Lower leg skin (tissue), 3 donors: ENCODE results near the gene OAS1.

Experiments used
- POLR2A ChIP-seq, 2 donors: fragments of 450-650 bp; IDR thresholded peaks; one replicate each; pipeline ENCODE4 v1.6.1; 2016 to 2017; ENCODE audit warnings: antibody characterized with exemption in 2 of 2, mild to moderate bottlenecking in 1 of 2, moderate library complexity in 1 of 2
- TF ChIP-seq, protein P1 (sequence below), 3 donors: fragments of 450-650 bp; IDR thresholded peaks; one replicate each; pipeline ENCODE4 v1.5.1; 2016; ENCODE audit warnings: antibody characterized with exemption in 3 of 3, mild to moderate bottlenecking in 3 of 3, moderate library complexity in 2 of 3

DNA sequence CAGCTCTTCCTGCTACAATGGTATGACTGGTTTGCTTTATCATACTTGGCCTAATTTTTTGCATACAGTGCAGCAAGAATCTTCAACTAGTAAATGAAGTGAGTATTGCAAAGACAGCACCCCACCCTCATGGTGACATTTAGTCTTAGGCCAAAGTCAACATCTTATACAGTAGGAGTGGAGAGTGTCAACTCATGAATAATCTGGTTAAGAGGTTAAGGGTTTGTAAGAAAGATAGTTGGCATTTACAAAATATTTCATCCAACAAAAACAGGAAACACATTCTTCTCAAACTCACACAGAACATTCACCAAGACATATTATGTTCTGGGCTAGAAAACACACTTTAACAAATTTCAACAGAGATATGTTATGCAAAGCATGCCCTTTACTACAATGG, 2.2 kb upstream of the OAS1 start:
- TF ChIP-seq, protein P1, sequence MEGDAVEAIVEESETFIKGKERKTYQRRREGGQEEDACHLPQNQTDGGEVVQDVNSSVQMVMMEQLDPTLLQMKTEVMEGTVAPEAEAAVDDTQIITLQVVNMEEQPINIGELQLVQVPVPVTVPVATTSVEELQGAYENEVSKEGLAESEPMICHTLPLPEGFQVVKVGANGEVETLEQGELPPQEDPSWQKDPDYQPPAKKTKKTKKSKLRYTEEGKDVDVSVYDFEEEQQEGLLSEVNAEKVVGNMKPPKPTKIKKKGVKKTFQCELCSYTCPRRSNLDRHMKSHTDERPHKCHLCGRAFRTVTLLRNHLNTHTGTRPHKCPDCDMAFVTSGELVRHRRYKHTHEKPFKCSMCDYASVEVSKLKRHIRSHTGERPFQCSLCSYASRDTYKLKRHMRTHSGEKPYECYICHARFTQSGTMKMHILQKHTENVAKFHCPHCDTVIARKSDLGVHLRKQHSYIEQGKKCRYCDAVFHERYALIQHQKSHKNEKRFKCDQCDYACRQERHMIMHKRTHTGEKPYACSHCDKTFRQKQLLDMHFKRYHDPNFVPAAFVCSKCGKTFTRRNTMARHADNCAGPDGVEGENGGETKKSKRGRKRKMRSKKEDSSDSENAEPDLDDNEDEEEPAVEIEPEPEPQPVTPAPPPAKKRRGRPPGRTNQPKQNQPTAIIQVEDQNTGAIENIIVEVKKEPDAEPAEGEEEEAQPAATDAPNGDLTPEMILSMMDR (IDR thresholded peaks at IDR 0.05), result no peak
- no peak for TF ChIP-seq POLR2A (IDR thresholded peaks at IDR 0.05)
